ENCODE measurements around the gene OR8I2.
"Not testable (repeated sequence)": the region's sequence is repeated elsewhere in the genome, so short reads cannot be mapped to it uniquely, and the experiment has no call there.

The OR8I2 gene

DNA sequence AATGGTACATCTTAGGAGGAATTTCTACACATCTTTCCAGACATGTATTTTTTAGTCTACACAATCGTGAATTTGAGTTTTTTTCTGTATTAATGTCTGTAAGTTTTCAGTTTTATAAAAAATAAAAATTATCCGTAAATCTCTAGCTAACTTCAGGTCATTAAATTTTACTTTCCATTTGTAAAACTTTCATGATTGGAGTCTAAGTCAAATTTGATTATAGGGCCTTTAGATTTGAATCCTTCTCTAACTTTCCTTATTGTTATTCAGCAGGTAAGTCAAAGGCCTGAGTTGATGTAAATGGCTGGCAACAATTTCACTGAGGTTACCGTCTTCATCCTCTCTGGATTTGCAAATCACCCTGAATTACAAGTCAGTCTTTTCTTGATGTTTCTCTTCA lies at the start of gene OR8I2:
OR8I2 (plus strand) TSS at position 301 of the 400 bp plus-strand sequence; CDS start at position 301, 0 bp downstream.
- DNase-seq: no peak

DNA sequence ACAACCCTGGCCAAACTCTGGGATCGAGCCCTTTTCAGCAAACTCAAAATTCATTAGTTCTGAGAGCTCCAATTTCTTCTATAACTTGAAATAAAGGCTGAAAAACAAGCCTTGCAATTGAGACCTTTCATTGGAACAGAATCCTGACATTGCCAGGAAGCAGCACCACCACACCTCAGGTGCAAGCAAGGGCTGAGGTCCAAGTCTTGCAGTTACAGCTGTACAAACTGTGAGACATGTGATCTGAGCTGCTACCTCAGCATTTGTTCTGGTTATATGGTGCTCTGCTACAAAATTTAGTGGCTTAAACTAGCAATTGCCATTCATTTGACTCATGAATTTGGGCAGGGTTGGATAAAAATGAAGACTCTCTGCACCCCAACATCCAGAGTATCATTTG lies 47.6 kb upstream of the OR8I2 start:
- DNase-seq: no peak

DNA sequence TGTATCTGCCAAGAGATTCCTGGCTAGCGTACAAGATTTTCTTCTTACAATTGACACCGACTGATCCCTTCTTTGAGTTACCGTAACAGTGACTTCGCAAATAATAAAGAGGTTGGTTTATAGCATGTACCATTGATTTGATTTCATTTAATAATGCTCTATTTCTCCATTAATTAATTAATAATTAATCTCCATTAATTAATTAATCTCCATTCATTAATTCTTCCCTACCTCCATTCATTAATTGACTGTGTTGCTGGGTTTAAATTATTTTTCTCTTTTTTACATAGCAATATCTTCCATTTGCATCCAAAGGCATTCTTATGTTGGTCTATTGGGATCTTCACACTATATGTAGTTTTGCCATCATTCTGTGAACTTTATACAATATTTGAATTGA lies 44.6 kb upstream of the OR8I2 start:
- no peak for DNase-seq

- no peak for DNase-seq
These were observed 43.6 kb upstream of the OR8I2 start for GRCh38 chr11:56049487-56049886.

DNA sequence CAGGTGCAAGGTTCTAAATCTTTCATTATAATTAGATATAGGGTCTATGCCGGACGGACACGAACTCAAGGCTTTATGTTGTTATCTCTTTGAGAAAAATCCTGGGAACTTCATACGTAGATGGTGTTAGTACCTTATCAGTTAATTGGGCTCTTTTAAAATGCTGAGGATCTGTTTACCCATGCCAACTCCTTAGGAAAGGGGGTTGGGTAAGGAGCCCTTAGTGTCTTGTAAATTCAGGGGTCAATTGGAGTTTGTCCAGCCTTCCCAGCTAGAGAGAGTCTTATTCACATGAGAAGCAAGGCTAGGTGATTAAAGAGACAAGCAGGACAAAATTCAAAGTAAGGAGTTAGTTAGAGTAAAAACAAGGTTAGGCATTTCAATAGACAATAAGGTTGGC lies 36.7 kb upstream of the OR8I2 start:
- DNase-seq: not testable (repeated sequence)

- not testable (repeated sequence) for DNase-seq
These were observed 35.4 kb upstream of the OR8I2 start for GRCh38 chr11:56057661-56058237.

GRCh38 chr11:56058260-56058780 lies 34.8 kb upstream of the OR8I2 start:
- DNase-seq: not testable (repeated sequence)

GRCh38 chr11:56066980-56067379 lies 26.1 kb upstream of the OR8I2 start:
- no peak for DNase-seq

DNA sequence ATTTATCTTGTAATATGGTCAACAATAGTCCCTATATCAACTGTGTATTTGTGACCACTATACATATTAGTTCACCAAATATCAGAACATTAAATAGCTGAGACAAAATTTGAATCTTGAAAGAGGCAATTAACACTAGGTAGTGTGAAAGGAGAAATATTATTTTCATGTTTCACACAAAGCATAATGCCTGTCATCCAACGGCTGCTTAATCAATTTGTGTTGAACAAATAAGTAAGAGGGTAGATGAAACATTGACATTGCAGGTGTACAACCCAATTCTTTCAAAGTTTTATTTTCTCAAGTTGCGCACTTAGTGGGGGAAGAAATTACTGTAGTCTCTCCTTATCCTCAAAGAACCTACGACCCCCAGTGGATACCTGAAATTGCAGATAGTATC lies 3.4 kb upstream of the OR8I2 start:
- no peak for DNase-seq

GRCh38 chr11:56103210-56103737 lies 10.2 kb downstream of the OR8I2 start, which contains the start of gene OR8H2:
TSS of gene OR8H2 (plus strand) at chr11:56103687. CDS start at chr11:56105043, 1,356 bp downstream.
- no peak for DNase-seq

DNA sequence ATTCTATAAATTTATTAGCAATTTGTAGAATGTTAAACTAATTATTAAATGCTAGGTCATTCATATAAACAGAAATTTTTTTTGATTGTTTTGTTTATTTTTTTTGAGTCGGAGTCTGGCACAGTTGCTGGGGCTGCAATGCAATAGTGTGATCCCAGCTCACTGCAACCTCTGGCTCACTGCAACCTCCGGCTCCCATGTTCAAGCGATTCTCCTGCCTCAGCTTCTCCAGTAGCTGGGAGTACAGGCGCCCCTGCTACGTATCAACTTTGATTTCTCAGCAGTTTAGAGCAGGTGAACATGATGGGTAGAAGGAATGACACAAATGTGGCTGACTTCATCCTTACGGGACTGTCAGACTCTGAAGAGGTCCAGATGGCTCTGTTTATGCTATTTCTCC lies 29.0 kb downstream of the OR8I2 start, which contains the start of gene OR8H3:
OR8H3 (plus strand) TSS at position 301 of the 400 bp plus-strand sequence; CDS start at position 301, 0 bp downstream.
- DNase-seq: no peak

GRCh38 chr11:56140151-56140661 lies 47.1 kb downstream of the OR8I2 start, which contains the start of gene OR8J3:
TSS of gene OR8J3 (minus strand) at chr11:56140201. CDS start at chr11:56137718, 2,483 bp downstream.
- DNase-seq: no peak

- not testable (repeated sequence) for DNase-seq
These were observed 50.6 kb downstream of the OR8I2 start for GRCh38 chr11:56143681-56144080.
